KMS-11 (cell line): ENCODE results near the gene SAFB2.

ENCODE experiments used
- H2AFZ ChIP-seq: fragments of 200-600 bp; sonication (generic); 2 replicates; pipeline ENCODE4 v1.6.1; 2016; ENCODE audit warnings: antibody characterized with exemption, mixed run types, low read depth
- H3K27ac ChIP-seq: fragments of 200-600 bp; sonication (generic); 2 replicates; pipeline ENCODE4 v1.6.1; 2016; ENCODE audit warnings: mild to moderate bottlenecking, mixed run types
- H3K27me3 ChIP-seq: fragments of 200-600 bp; sonication (generic); 2 replicates; pipeline ENCODE4 v1.6.1; 2017; ENCODE audit warnings: mild to moderate bottlenecking, low read depth, mixed run types, moderate library complexity; ENCODE audit not compliant: insufficient read depth
- H3K36me3 ChIP-seq: fragments of 200-600 bp; sonication (generic); 2 replicates; pipeline ENCODE4 v1.6.1; 2017; ENCODE audit warnings: mild to moderate bottlenecking, mixed run types; ENCODE audit not compliant: insufficient read depth
- H3K4me1 ChIP-seq: fragments of 200-600 bp; sonication (generic); 2 replicates; pipeline ENCODE4 v1.6.1; 2016; ENCODE audit warnings: mild to moderate bottlenecking, low read depth, mixed run types; ENCODE audit not compliant: poor library complexity, severe bottlenecking
- H3K4me2 ChIP-seq: fragments of 200-600 bp; sonication (generic); 2 replicates; pipeline ENCODE4 v1.7.0; 2016; ENCODE audit warnings: mild to moderate bottlenecking, mixed run types
- H3K4me3 ChIP-seq: fragments of 200-600 bp; sonication (generic); IDR thresholded peaks from 2 replicates; pipeline ENCODE4 v1.6.1; 2017; ENCODE audit warnings: low read depth, low read length, mixed read lengths; ENCODE audit not compliant: insufficient read depth
- H3K79me2 ChIP-seq: fragments of 200-600 bp; sonication (generic); 2 replicates; pipeline ENCODE4 v1.6.1; 2016; ENCODE audit warnings: low read depth, mixed run types; ENCODE audit not compliant: insufficient read depth
- H3K9ac ChIP-seq: fragments of 200-600 bp; sonication (generic); 2 replicates; pipeline ENCODE4 v1.6.1; 2016; ENCODE audit warnings: mild to moderate bottlenecking, mixed run types
- H4K20me1 ChIP-seq: fragments of 200-600 bp; sonication (generic); 2 replicates; pipeline ENCODE4 v1.6.1; 2016; ENCODE audit warnings: mild to moderate bottlenecking, mixed run types; ENCODE audit not compliant: insufficient read depth
- CTCF ChIP-seq: fragments of 200-600 bp; sonication (generic); conservative IDR thresholded peaks from 2 replicates; pipeline ENCODE4 v1.6.1; 2017; ENCODE audit warnings: low read depth, mild to moderate bottlenecking, antibody characterized with exemption, low read length, moderate library complexity, mixed read lengths

The SAFB2 gene

GRCh38 chr19:5587071-5587455, 35.5 kb downstream of the SAFB2 start:
- no peaks in the 10 kb centered on the region for H4K20me1 ChIP-seq
- no peak overlapping the region for H3K27ac ChIP-seq
- no peak overlapping the region for H3K9ac ChIP-seq
- H3K36me3 ChIP-seq: no peaks in the 10 kb centered on the region; the same call in 1 of the 2 replicates
- no peak for TF ChIP-seq CTCF
- no peaks in the 10 kb centered on the region for H3K27me3 ChIP-seq
- no peaks in the 10 kb centered on the region for H3K79me2 ChIP-seq
- no peak overlapping the region for H2AFZ ChIP-seq
- H3K4me2 ChIP-seq: no peak overlapping the region
- H3K4me1 ChIP-seq: no peaks in the 10 kb centered on the region
- no peak overlapping the region for H3K4me3 ChIP-seq

GRCh38 chr19:5586300-5587070, 36.1 kb downstream of the SAFB2 start:
- no peak overlapping the region for H3K4me3 ChIP-seq
- no peak overlapping the region for H3K4me2 ChIP-seq
- no peaks in the 10 kb centered on the region for H3K4me1 ChIP-seq
- H3K79me2 ChIP-seq: no peaks in the 10 kb centered on the region
- H3K36me3 ChIP-seq: no peaks in the 10 kb centered on the region; the same call in 1 of the 2 replicates
- no peak for TF ChIP-seq CTCF
- no peaks in the 10 kb centered on the region for H4K20me1 ChIP-seq
- no peaks in the 10 kb centered on the region for H3K27me3 ChIP-seq
- no peak overlapping the region for H3K9ac ChIP-seq
- no peak overlapping the region for H2AFZ ChIP-seq
- H3K27ac ChIP-seq: no peak overlapping the region

GRCh38 chr19:5585461-5586299, 36.9 kb downstream of the SAFB2 start:
- Histone ChIP-seq H4K20me1 (no peaks in the 10 kb centered on the region), H3K79me2 (no peaks in the 10 kb centered on the region), H3K4me1 (no peaks in the 10 kb centered on the region), H3K9ac (no peak overlapping the region), H3K36me3 (no peaks in the 10 kb centered on the region; the same call in 1 of the 2 replicates), H2AFZ (no peak overlapping the region), H3K27ac (no peak overlapping the region), H3K4me2 (no peak overlapping the region), H3K4me3 (no peak overlapping the region), H3K27me3 (no peaks in the 10 kb centered on the region)
- TF ChIP-seq CTCF: no peak

GRCh38 chr19:5580161-5580571, 42.4 kb downstream of the SAFB2 start:
- Histone ChIP-seq H4K20me1 (no peaks in the 10 kb centered on the region), H3K9ac (no peak overlapping the region), H3K4me1 (no peaks in the 10 kb centered on the region), H3K4me2 (no peak overlapping the region), H2AFZ (no peak overlapping the region), H3K4me3 (no peak overlapping the region), H3K27ac (no peak overlapping the region), H3K79me2 (no peaks in the 10 kb centered on the region), H3K36me3 (no peaks in the 10 kb centered on the region), H3K27me3 (no peaks in the 10 kb centered on the region)
- no peak for TF ChIP-seq CTCF
